ENCODE results near the gene SUPT5H.

The SUPT5H gene

DNA sequence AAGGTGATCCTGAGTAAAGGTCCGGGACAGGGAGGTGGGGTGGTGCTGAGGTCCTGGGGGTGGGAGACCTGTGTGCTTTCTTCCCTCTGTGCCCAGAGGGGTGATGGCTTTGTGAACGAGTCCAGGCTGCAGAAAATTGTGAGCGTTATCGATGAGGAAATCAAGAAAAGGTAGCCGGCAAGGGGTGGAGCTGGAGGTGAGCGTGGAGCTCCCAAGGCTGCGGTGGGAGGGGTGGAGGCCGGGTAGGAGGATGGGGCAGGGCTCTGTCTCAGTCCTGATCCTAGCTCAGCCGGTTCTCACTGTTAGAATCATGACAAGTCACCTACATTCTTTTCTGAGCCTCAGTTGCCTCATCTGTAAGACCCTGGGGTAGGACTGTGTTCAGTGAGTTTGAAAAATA, 73.6 kb downstream of the SUPT5H start:
- ATAC-seq, result no peak
- TF ChIP-seq ZC3H10 (CRISPR knock-in tag; IDR thresholded peaks at IDR 0.05) (no peak), TCF4 (CRISPR knock-in tag; IDR thresholded peaks at IDR 0.05; ENCODE audit: borderline replicate concordance) (no peak), BACH2 (CRISPR knock-in tag; IDR thresholded peaks at IDR 0.05; ENCODE audit: borderline replicate concordance) (no peak), GLIS3 (CRISPR knock-in tag; IDR thresholded peaks at IDR 0.05) (no peak), PPARA (CRISPR knock-in tag; IDR thresholded peaks at IDR 0.05; ENCODE audit: borderline replicate concordance) (no peak), TOX (CRISPR knock-in tag; IDR thresholded peaks at IDR 0.05; ENCODE audit: borderline replicate concordance) (no peak), ZNF8 (CRISPR knock-in tag; IDR thresholded peaks at IDR 0.05) (no peak), SNAI2 (CRISPR knock-in tag; IDR thresholded peaks at IDR 0.05) (no peak), ZFP30 (CRISPR knock-in tag; IDR thresholded peaks at IDR 0.05) (no peak), ESRRG (CRISPR knock-in tag; IDR thresholded peaks at IDR 0.05) (no peak)
- TF ChIP-seq, protein P1, sequence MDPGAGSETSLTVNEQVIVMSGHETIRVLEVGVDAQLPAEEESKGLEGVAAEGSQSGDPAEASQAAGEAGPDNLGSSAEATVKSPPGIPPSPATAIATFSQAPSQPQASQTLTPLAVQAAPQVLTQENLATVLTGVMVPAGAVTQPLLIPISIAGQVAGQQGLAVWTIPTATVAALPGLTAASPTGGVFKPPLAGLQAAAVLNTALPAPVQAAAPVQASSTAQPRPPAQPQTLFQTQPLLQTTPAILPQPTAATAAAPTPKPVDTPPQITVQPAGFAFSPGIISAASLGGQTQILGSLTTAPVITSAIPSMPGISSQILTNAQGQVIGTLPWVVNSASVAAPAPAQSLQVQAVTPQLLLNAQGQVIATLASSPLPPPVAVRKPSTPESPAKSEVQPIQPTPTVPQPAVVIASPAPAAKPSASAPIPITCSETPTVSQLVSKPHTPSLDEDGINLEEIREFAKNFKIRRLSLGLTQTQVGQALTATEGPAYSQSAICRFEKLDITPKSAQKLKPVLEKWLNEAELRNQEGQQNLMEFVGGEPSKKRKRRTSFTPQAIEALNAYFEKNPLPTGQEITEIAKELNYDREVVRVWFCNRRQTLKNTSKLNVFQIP (CRISPR knock-in tag; IDR thresholded peaks at IDR 0.05; ENCODE audit: borderline replicate concordance, low read depth), result no peak
- TF ChIP-seq, protein P2, sequence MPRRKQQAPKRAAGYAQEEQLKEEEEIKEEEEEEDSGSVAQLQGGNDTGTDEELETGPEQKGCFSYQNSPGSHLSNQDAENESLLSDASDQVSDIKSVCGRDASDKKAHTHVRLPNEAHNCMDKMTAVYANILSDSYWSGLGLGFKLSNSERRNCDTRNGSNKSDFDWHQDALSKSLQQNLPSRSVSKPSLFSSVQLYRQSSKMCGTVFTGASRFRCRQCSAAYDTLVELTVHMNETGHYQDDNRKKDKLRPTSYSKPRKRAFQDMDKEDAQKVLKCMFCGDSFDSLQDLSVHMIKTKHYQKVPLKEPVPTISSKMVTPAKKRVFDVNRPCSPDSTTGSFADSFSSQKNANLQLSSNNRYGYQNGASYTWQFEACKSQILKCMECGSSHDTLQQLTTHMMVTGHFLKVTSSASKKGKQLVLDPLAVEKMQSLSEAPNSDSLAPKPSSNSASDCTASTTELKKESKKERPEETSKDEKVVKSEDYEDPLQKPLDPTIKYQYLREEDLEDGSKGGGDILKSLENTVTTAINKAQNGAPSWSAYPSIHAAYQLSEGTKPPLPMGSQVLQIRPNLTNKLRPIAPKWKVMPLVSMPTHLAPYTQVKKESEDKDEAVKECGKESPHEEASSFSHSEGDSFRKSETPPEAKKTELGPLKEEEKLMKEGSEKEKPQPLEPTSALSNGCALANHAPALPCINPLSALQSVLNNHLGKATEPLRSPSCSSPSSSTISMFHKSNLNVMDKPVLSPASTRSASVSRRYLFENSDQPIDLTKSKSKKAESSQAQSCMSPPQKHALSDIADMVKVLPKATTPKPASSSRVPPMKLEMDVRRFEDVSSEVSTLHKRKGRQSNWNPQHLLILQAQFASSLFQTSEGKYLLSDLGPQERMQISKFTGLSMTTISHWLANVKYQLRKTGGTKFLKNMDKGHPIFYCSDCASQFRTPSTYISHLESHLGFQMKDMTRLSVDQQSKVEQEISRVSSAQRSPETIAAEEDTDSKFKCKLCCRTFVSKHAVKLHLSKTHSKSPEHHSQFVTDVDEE (CRISPR knock-in tag; IDR thresholded peaks at IDR 0.05), result no peak
- TF ChIP-seq, protein P3, sequence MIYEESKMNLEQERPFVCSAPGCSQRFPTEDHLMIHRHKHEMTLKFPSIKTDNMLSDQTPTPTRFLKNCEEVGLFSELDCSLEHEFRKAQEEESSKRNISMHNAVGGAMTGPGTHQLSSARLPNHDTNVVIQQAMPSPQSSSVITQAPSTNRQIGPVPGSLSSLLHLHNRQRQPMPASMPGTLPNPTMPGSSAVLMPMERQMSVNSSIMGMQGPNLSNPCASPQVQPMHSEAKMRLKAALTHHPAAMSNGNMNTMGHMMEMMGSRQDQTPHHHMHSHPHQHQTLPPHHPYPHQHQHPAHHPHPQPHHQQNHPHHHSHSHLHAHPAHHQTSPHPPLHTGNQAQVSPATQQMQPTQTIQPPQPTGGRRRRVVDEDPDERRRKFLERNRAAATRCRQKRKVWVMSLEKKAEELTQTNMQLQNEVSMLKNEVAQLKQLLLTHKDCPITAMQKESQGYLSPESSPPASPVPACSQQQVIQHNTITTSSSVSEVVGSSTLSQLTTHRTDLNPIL (CRISPR knock-in tag; IDR thresholded peaks at IDR 0.05; ENCODE audit: low read depth), result no peak

DNA sequence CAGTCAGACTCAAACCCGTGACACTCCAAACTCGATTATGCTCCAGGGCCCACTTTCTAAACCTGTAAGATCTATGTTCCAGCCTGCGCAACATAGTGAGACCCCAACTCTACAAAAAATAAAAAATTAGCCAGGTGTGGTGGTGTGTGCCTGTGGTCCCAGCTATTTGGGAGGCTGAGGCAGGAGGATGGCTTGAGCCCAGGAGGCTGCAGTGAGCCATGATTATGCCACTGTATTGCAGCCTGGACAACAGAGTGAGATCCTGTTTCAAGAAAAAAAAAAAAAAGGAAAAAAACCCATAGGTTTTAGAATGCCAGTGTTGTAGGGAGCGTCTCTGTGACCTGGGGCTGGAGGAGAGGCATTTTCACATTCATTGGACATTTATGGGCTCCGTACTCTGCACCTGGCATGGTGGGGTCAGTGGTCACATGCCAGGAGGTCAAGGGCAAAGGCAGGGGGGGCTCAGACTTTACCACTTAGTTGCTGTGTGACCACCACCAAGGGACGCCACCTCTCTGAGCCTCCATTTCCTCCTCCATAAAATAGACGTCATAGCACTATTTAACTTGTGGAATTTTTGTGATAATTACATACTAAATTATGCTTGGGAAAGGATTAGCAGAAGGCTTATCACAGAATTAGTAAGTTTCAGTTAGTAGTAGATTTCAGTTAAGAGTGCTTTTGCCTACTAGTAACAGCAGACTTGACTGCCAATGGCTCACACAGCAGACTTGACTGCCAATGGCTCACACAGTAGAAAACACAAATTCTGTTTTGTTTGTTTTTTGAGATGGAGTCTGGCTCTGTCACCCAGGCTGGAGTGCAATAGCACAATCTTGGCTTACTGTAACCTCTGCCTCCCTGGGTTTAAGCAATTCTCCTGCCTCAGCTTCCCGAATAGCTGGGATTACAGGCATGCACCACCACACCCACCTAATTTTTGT, 75.4 kb downstream of the SUPT5H start:
- no peak for ATAC-seq
- TF ChIP-seq ARNTL (CRISPR knock-in tag; IDR thresholded peaks at IDR 0.05; ENCODE audit: borderline replicate concordance, low read depth) (no peak), TOX (CRISPR knock-in tag; IDR thresholded peaks at IDR 0.05; ENCODE audit: borderline replicate concordance) (no peak), ZFP30 (CRISPR knock-in tag; IDR thresholded peaks at IDR 0.05) (no peak), ZNF8 (CRISPR knock-in tag; IDR thresholded peaks at IDR 0.05) (no peak), PPARA (CRISPR knock-in tag; IDR thresholded peaks at IDR 0.05; ENCODE audit: borderline replicate concordance) (no peak), ZC3H10 (CRISPR knock-in tag; IDR thresholded peaks at IDR 0.05) (no peak), BACH2 (CRISPR knock-in tag; IDR thresholded peaks at IDR 0.05; ENCODE audit: borderline replicate concordance) (no peak), ESRRG (CRISPR knock-in tag; IDR thresholded peaks at IDR 0.05) (no peak), RARB (CRISPR knock-in tag; IDR thresholded peaks at IDR 0.05) (no peak), ISL1 (CRISPR knock-in tag; IDR thresholded peaks at IDR 0.05) (no peak), TCF4 (CRISPR knock-in tag; IDR thresholded peaks at IDR 0.05; ENCODE audit: borderline replicate concordance) (no peak), CSDC2 (CRISPR knock-in tag; IDR thresholded peaks at IDR 0.05) (no peak), ZFP3 (CRISPR knock-in tag; IDR thresholded peaks at IDR 0.05) (no peak), GLIS3 (CRISPR knock-in tag; IDR thresholded peaks at IDR 0.05) (no peak)
- TF ChIP-seq, protein P1 (CRISPR knock-in tag; IDR thresholded peaks at IDR 0.05; ENCODE audit: borderline replicate concordance, low read depth), result no peak
- TF ChIP-seq, protein P4, sequence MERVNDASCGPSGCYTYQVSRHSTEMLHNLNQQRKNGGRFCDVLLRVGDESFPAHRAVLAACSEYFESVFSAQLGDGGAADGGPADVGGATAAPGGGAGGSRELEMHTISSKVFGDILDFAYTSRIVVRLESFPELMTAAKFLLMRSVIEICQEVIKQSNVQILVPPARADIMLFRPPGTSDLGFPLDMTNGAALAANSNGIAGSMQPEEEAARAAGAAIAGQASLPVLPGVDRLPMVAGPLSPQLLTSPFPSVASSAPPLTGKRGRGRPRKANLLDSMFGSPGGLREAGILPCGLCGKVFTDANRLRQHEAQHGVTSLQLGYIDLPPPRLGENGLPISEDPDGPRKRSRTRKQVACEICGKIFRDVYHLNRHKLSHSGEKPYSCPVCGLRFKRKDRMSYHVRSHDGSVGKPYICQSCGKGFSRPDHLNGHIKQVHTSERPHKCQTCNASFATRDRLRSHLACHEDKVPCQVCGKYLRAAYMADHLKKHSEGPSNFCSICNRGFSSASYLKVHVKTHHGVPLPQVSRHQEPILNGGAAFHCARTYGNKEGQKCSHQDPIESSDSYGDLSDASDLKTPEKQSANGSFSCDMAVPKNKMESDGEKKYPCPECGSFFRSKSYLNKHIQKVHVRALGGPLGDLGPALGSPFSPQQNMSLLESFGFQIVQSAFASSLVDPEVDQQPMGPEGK (CRISPR knock-in tag; IDR thresholded peaks at IDR 0.05; ENCODE audit: borderline replicate concordance), result no peak
- TF ChIP-seq, protein P3 (CRISPR knock-in tag; IDR thresholded peaks at IDR 0.05; ENCODE audit: low read depth), result no peak
- TF ChIP-seq, protein P5, sequence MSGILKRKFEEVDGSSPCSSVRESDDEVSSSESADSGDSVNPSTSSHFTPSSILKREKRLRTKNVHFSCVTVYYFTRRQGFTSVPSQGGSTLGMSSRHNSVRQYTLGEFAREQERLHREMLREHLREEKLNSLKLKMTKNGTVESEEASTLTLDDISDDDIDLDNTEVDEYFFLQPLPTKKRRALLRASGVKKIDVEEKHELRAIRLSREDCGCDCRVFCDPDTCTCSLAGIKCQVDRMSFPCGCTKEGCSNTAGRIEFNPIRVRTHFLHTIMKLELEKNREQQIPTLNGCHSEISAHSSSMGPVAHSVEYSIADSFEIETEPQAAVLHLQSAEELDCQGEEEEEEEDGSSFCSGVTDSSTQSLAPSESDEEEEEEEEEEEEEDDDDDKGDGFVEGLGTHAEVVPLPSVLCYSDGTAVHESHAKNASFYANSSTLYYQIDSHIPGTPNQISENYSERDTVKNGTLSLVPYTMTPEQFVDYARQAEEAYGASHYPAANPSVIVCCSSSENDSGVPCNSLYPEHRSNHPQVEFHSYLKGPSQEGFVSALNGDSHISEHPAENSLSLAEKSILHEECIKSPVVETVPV (CRISPR knock-in tag; IDR thresholded peaks at IDR 0.05), result no peak
